ENCODE results near the gene PPM1H. TPM values are rescaled to one million over a fixed set of nuclear protein-coding genes. Genes with fewer than 3 reads are reported as not detected.

The PPM1H gene
- total RNA-seq, 1 donor from 2014 or later: not detected

- no peak overlapping the region for H3K4me3 Mint-ChIP-seq
- peaks cover 9% of the 10 kb centered on the region for H3K27me3 Mint-ChIP-seq (ENCODE audit: insufficient read depth)
- H3K9me3 Mint-ChIP-seq: no peaks in the 10 kb centered on the region
- H3K36me3 Mint-ChIP-seq (ENCODE audit: low read depth): no peaks in the 10 kb centered on the region
- no peaks in the 10 kb centered on the region for H3K4me1 Mint-ChIP-seq (ENCODE audit: low read depth)
- no peak overlapping the region for H3K27ac Mint-ChIP-seq
- intact Hi-C loops (cut with micrococcal nuclease): no loop called here
- no peak for DNase-seq (ENCODE audit: low spot score)
These were observed 21.6 kb downstream of the PPM1H start for GRCh38 chr12:62913380-62913779.

- Mint-ChIP-seq H3K27me3 (ENCODE audit: insufficient read depth) (peaks cover 9% of the 10 kb centered on the region), H3K36me3 (ENCODE audit: low read depth) (no peaks in the 10 kb centered on the region), H3K27ac (no peak overlapping the region), H3K4me3 (no peak overlapping the region), H3K9me3 (no peaks in the 10 kb centered on the region), H3K4me1 (ENCODE audit: low read depth) (no peaks in the 10 kb centered on the region)
- intact Hi-C loops (cut with micrococcal nuclease): no loop called here
- DNase-seq (ENCODE audit: low spot score): no peak
These were observed 22.3 kb downstream of the PPM1H start for GRCh38 chr12:62912644-62913043.

- Mint-ChIP-seq H3K4me1 (ENCODE audit: low read depth) (no peaks in the 10 kb centered on the region), H3K27me3 (ENCODE audit: insufficient read depth) (peaks cover 10% of the 10 kb centered on the region), H3K27ac (no peak overlapping the region), H3K36me3 (ENCODE audit: low read depth) (no peaks in the 10 kb centered on the region), H3K9me3 (no peaks in the 10 kb centered on the region), H3K4me3 (no peak overlapping the region)
- no peak for DNase-seq (ENCODE audit: low spot score)
- intact Hi-C loops (cut with micrococcal nuclease): no loop called here
These were observed 23.7 kb downstream of the PPM1H start for GRCh38 chr12:62911286-62911685.

GRCh38 chr12:62910549-62911169 lies 24.3 kb downstream of the PPM1H start:
- Mint-ChIP-seq H3K9me3 (no peaks in the 10 kb centered on the region), H3K4me1 (ENCODE audit: low read depth) (no peaks in the 10 kb centered on the region), H3K27me3 (ENCODE audit: insufficient read depth) (peaks cover 10% of the 10 kb centered on the region), H3K36me3 (ENCODE audit: low read depth) (no peaks in the 10 kb centered on the region), H3K4me3 (no peak overlapping the region), H3K27ac (no peak overlapping the region)
- no peak for DNase-seq (ENCODE audit: low spot score)
- intact Hi-C loops (cut with micrococcal nuclease): no loop called here

GRCh38 chr12:62909340-62909739 lies 25.6 kb downstream of the PPM1H start:
- H3K4me3 Mint-ChIP-seq: no peak overlapping the region
- no peak overlapping the region for H3K27ac Mint-ChIP-seq
- no peak for DNase-seq (ENCODE audit: low spot score)
- peaks cover 10% of the 10 kb centered on the region for H3K27me3 Mint-ChIP-seq (ENCODE audit: insufficient read depth)
- H3K36me3 Mint-ChIP-seq (ENCODE audit: low read depth): no peaks in the 10 kb centered on the region
- H3K4me1 Mint-ChIP-seq (ENCODE audit: low read depth): no peaks in the 10 kb centered on the region
- H3K9me3 Mint-ChIP-seq: no peaks in the 10 kb centered on the region
- intact Hi-C loops (cut with micrococcal nuclease): no loop called here

- intact Hi-C loops (cut with micrococcal nuclease): no loop called here
- Mint-ChIP-seq H3K36me3 (ENCODE audit: low read depth) (no peaks in the 10 kb centered on the region), H3K4me3 (no peak overlapping the region), H3K4me1 (ENCODE audit: low read depth) (no peaks in the 10 kb centered on the region), H3K27ac (no peak overlapping the region), H3K9me3 (no peaks in the 10 kb centered on the region), H3K27me3 (ENCODE audit: insufficient read depth) (peaks cover 8% of the 10 kb centered on the region)
- DNase-seq (ENCODE audit: low spot score): no peak
These were observed 26.3 kb downstream of the PPM1H start for GRCh38 chr12:62908674-62909073.

- DNase-seq (ENCODE audit: low spot score): no peak
- H3K27me3 Mint-ChIP-seq (ENCODE audit: insufficient read depth): peaks cover 8% of the 10 kb centered on the region
- H3K27ac Mint-ChIP-seq: no peak overlapping the region
- no peak overlapping the region for H3K4me3 Mint-ChIP-seq
- no peaks in the 10 kb centered on the region for H3K36me3 Mint-ChIP-seq (ENCODE audit: low read depth)
- no peaks in the 10 kb centered on the region for H3K9me3 Mint-ChIP-seq
- intact Hi-C loops (cut with micrococcal nuclease): no loop called here
- H3K4me1 Mint-ChIP-seq (ENCODE audit: low read depth): no peaks in the 10 kb centered on the region
These were observed 27.4 kb downstream of the PPM1H start for GRCh38 chr12:62907561-62907960.

GRCh38 chr12:62907078-62907477 lies 27.9 kb downstream of the PPM1H start:
- no peak for DNase-seq (ENCODE audit: low spot score)
- intact Hi-C loops (cut with micrococcal nuclease): no loop called here
- H3K4me3 Mint-ChIP-seq: no peak overlapping the region
- H3K36me3 Mint-ChIP-seq (ENCODE audit: low read depth): no peaks in the 10 kb centered on the region
- H3K27me3 Mint-ChIP-seq (ENCODE audit: insufficient read depth): peaks cover 8% of the 10 kb centered on the region
- no peaks in the 10 kb centered on the region for H3K9me3 Mint-ChIP-seq
- no peaks in the 10 kb centered on the region for H3K4me1 Mint-ChIP-seq (ENCODE audit: low read depth)
- no peak overlapping the region for H3K27ac Mint-ChIP-seq

- Mint-ChIP-seq H3K4me3 (no peak overlapping the region), H3K27me3 (ENCODE audit: insufficient read depth) (peaks cover 4% of the 10 kb centered on the region), H3K4me1 (ENCODE audit: low read depth) (no peaks in the 10 kb centered on the region), H3K27ac (no peak overlapping the region), H3K36me3 (ENCODE audit: low read depth) (no peaks in the 10 kb centered on the region), H3K9me3 (no peaks in the 10 kb centered on the region)
- intact Hi-C loops (cut with micrococcal nuclease): no loop called here
- DNase-seq (ENCODE audit: low spot score): no peak
These were observed 31.8 kb downstream of the PPM1H start for GRCh38 chr12:62903151-62903550.

GRCh38 chr12:62900686-62901272 lies 34.2 kb downstream of the PPM1H start:
- H3K4me3 Mint-ChIP-seq: no peak overlapping the region
- H3K27ac Mint-ChIP-seq: no peak overlapping the region
- no peaks in the 10 kb centered on the region for H3K27me3 Mint-ChIP-seq (ENCODE audit: insufficient read depth)
- H3K9me3 Mint-ChIP-seq: no peaks in the 10 kb centered on the region
- no peaks in the 10 kb centered on the region for H3K4me1 Mint-ChIP-seq (ENCODE audit: low read depth)
- H3K36me3 Mint-ChIP-seq (ENCODE audit: low read depth): no peaks in the 10 kb centered on the region
- DNase-seq (ENCODE audit: low spot score): no peak
- intact Hi-C loops (cut with micrococcal nuclease): no loop called here

- no peak overlapping the region for H3K4me3 Mint-ChIP-seq
- DNase-seq (ENCODE audit: low spot score): no peak
- no peaks in the 10 kb centered on the region for H3K36me3 Mint-ChIP-seq (ENCODE audit: low read depth)
- intact Hi-C loops (cut with micrococcal nuclease): no loop called here
- H3K27ac Mint-ChIP-seq: no peak overlapping the region
- no peaks in the 10 kb centered on the region for H3K27me3 Mint-ChIP-seq (ENCODE audit: insufficient read depth)
- H3K4me1 Mint-ChIP-seq (ENCODE audit: low read depth): no peaks in the 10 kb centered on the region
- no peaks in the 10 kb centered on the region for H3K9me3 Mint-ChIP-seq
These were observed 35.2 kb downstream of the PPM1H start for GRCh38 chr12:62899568-62900390.

- Mint-ChIP-seq H3K27me3 (ENCODE audit: insufficient read depth) (no peaks in the 10 kb centered on the region), H3K27ac (no peak overlapping the region), H3K36me3 (ENCODE audit: low read depth) (no peaks in the 10 kb centered on the region), H3K4me3 (no peak overlapping the region), H3K4me1 (ENCODE audit: low read depth) (no peaks in the 10 kb centered on the region), H3K9me3 (no peaks in the 10 kb centered on the region)
- intact Hi-C loops (cut with micrococcal nuclease): no loop called here
- no peak for DNase-seq (ENCODE audit: low spot score)
These were observed 36.4 kb downstream of the PPM1H start for GRCh38 chr12:62898526-62898925.

GRCh38 chr12:62895351-62895877 lies 39.5 kb downstream of the PPM1H start:
- H3K4me3 Mint-ChIP-seq: no peak overlapping the region
- intact Hi-C loops (cut with micrococcal nuclease): no loop called here
- H3K27ac Mint-ChIP-seq: no peak overlapping the region
- H3K36me3 Mint-ChIP-seq (ENCODE audit: low read depth): no peaks in the 10 kb centered on the region
- H3K9me3 Mint-ChIP-seq: no peaks in the 10 kb centered on the region
- no peaks in the 10 kb centered on the region for H3K27me3 Mint-ChIP-seq (ENCODE audit: insufficient read depth)
- no peaks in the 10 kb centered on the region for H3K4me1 Mint-ChIP-seq (ENCODE audit: low read depth)
- DNase-seq (ENCODE audit: low spot score): no peak
